HFFc6 (cell line): ENCODE data around the gene LIPF. TPM values are rescaled to one million over a fixed set of nuclear protein-coding genes. Genes with fewer than 3 reads are reported as not detected.

Source experiments
- DNase-seq: peaks from one replicate; pipeline ENCODE4 v3.0.0-alpha.2; 2018
- H3K27ac Mint-ChIP-seq: 2 replicates; pipeline ENCODE4 v1.8.0; 2020; ENCODE audit warnings: mild to moderate bottlenecking, mixed read lengths
- H3K27me3 Mint-ChIP-seq: 2 replicates; pipeline ENCODE4 v1.8.0; 2021; ENCODE audit warnings: mild to moderate bottlenecking, moderate library complexity, mixed read lengths; ENCODE audit not compliant: insufficient read depth
- H3K36me3 Mint-ChIP-seq: 2 replicates; pipeline ENCODE4 v1.8.0; 2021; ENCODE audit warnings: low read depth, mixed read lengths
- H3K4me1 Mint-ChIP-seq: 2 replicates; pipeline ENCODE4 v1.8.0; 2020; ENCODE audit warnings: low read depth, mixed read lengths
- H3K4me3 Mint-ChIP-seq: 2 replicates; pipeline ENCODE4 v1.8.0; 2020; ENCODE audit warnings: mild to moderate bottlenecking, moderate library complexity, mixed read lengths
- H3K9me3 Mint-ChIP-seq: 2 replicates; pipeline ENCODE4 v1.8.0; 2020; ENCODE audit warnings: mild to moderate bottlenecking, mixed read lengths
- long read RNA-seq: library from polyadenylated mRNA; unstranded; transcript quantifications from one replicate; pipeline ENCODE4 v2.0.0, GENCODE V29; 2019
- total RNA-seq, 6 experiments: library from RNA; stranded (reverse); fragmentation: NEBNext Ultra II Directional; extraction: Animal tissue kit (Norgen Biotek cat#: 25700); gene quantifications; 2 replicates in 1 of 6; 3 replicates in 5 of 6; pipeline ENCODE4 v1.2.3, GENCODE V29; 2021
- TF ChIP-seq, protein P1 (sequence below): fragments of 200-600 bp; sonication (generic); IDR thresholded peaks from 2 replicates; pipeline ENCODE4 v1.5.0; 2021; ENCODE audit warnings: antibody characterized with exemption, mild to moderate bottlenecking

The LIPF gene, protein sequence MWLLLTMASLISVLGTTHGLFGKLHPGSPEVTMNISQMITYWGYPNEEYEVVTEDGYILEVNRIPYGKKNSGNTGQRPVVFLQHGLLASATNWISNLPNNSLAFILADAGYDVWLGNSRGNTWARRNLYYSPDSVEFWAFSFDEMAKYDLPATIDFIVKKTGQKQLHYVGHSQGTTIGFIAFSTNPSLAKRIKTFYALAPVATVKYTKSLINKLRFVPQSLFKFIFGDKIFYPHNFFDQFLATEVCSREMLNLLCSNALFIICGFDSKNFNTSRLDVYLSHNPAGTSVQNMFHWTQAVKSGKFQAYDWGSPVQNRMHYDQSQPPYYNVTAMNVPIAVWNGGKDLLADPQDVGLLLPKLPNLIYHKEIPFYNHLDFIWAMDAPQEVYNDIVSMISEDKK
- not detected for total RNA-seq
- long read RNA-seq = 0 reads

GRCh38 chr10:88664142-88664541, at the start of gene LIPF:
TSS of gene LIPF (plus strand) at chr10:88664442. CDS start at chr10:88667298, 2,856 bp downstream.
- DNase-seq = no peak
- TF ChIP-seq, protein P1, sequence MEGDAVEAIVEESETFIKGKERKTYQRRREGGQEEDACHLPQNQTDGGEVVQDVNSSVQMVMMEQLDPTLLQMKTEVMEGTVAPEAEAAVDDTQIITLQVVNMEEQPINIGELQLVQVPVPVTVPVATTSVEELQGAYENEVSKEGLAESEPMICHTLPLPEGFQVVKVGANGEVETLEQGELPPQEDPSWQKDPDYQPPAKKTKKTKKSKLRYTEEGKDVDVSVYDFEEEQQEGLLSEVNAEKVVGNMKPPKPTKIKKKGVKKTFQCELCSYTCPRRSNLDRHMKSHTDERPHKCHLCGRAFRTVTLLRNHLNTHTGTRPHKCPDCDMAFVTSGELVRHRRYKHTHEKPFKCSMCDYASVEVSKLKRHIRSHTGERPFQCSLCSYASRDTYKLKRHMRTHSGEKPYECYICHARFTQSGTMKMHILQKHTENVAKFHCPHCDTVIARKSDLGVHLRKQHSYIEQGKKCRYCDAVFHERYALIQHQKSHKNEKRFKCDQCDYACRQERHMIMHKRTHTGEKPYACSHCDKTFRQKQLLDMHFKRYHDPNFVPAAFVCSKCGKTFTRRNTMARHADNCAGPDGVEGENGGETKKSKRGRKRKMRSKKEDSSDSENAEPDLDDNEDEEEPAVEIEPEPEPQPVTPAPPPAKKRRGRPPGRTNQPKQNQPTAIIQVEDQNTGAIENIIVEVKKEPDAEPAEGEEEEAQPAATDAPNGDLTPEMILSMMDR = no peak
- no peak within 1 kb of the TSS for H3K4me3 Mint-ChIP-seq
- H3K36me3 Mint-ChIP-seq = no peaks in the 10 kb centered on the region
- H3K27ac Mint-ChIP-seq = no peak within 1 kb of the TSS
- no peaks in the 10 kb centered on the region for H3K27me3 Mint-ChIP-seq
- H3K4me1 Mint-ChIP-seq = peaks cover 29% of the 10 kb centered on the region
- no peaks in the 10 kb centered on the region for H3K9me3 Mint-ChIP-seq

DNA sequence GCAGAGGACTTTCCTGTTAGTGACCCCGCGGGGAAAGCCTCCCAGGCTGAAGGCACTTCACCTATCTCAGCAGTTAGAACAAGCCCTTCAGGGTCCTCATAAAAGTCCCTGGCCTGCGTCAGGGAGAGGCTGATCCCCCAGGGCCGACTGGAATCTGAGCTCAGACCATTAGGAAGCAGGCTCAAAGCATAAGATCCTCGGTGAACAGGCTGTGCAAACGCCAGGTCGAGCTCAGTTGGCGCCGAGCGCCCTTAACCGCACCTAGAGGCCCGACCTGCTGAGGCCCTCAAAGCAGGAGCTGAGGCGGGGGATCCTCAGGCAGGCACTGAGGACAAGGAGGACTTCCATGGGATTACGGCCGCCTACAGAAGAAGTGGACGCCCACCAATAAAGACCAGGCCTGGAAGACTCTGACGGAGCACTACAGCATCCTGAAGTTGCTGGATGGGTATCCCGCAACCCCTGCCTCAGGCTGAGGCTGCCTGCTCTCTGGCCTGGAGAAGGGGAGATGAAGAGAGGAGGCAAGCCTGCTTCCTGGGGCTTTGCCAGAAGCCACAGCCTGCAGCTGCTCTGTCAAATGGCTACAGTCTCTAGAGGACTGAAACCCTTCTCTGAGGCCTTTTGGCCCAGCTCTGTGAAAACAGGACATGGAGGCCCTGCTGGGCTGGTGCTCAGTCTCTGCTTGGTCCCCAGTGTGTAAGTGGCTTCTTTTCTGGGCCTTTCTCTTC, 47.8 kb upstream of the LIPF start:
- TF ChIP-seq, protein P1 = no peak
- H3K27ac Mint-ChIP-seq = no peak overlapping the region
- H3K9me3 Mint-ChIP-seq = no peaks in the 10 kb centered on the region
- DNase-seq = no peak
- H3K4me3 Mint-ChIP-seq = no peak overlapping the region
- no peaks in the 10 kb centered on the region for H3K36me3 Mint-ChIP-seq
- H3K4me1 Mint-ChIP-seq = no peaks in the 10 kb centered on the region
- peaks cover 6% of the 10 kb centered on the region; the same call in 1 of the 2 replicates for H3K27me3 Mint-ChIP-seq

GRCh38 chr10:88617772-88618300, 46.4 kb upstream of the LIPF start:
- TF ChIP-seq, protein P1 = no peak
- H3K4me3 Mint-ChIP-seq = no peak overlapping the region
- no peak overlapping the region for H3K27ac Mint-ChIP-seq
- no peaks in the 10 kb centered on the region for H3K27me3 Mint-ChIP-seq
- no peaks in the 10 kb centered on the region for H3K36me3 Mint-ChIP-seq
- no peak for DNase-seq
- H3K4me1 Mint-ChIP-seq = no peaks in the 10 kb centered on the region
- no peaks in the 10 kb centered on the region for H3K9me3 Mint-ChIP-seq

DNA sequence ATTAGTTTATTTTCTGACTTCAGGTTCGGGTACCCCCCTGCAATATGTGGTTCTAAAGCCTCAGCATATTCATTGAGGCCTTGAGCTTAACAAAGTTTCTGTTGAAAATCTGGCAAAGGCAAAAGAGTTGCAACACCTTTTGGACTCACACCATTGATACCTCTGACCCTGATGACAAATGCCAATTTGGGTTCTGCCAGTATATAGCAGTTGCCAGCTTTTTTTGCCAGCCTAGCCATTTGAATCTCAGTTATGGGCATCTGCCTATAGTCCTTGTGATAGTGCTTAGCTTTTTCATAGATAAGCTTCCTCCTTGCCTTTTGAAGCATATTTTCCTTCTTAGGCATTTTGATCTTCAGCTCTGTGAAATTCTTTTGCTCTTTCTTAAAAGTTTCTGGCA, 45.7 kb upstream of the LIPF start:
- H3K4me3 Mint-ChIP-seq = no peak overlapping the region
- H3K27ac Mint-ChIP-seq = no peak overlapping the region
- no peaks in the 10 kb centered on the region for H3K36me3 Mint-ChIP-seq
- H3K27me3 Mint-ChIP-seq = no peaks in the 10 kb centered on the region
- no peak for DNase-seq
- H3K4me1 Mint-ChIP-seq = no peaks in the 10 kb centered on the region
- no peaks in the 10 kb centered on the region for H3K9me3 Mint-ChIP-seq
- TF ChIP-seq, protein P1 = no peak

DNA sequence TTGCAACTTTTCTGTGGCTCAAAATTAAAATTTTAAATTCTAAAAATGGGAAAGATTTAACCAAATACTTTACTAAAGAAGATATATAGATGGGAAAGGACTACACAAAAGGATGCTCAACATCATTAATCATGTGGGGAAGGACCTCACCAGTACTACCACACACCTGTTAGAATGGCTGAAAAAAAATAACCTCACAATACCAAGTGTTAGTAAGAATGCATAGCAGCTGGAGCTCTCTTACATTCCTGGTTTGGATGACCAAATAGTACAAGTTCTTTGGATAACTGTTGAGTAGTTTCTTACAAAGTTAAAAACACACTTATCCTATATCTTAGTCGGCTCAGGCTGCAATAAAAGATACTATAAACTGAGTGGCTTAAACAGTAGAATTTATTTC, 43.8 kb upstream of the LIPF start:
- TF ChIP-seq, protein P1 = no peak
- DNase-seq = no peak
- Mint-ChIP-seq H3K27ac (no peak overlapping the region), H3K27me3 (no peaks in the 10 kb centered on the region), H3K4me3 (no peak overlapping the region), H3K4me1 (no peaks in the 10 kb centered on the region), H3K9me3 (no peaks in the 10 kb centered on the region), H3K36me3 (no peaks in the 10 kb centered on the region)
